Measurements from ENCODE around the gene CD38.
"Not testable (repeated sequence)": the region's sequence is repeated elsewhere in the genome, so short reads cannot be mapped to it uniquely, and the experiment has no call there.

The CD38 gene

DNA sequence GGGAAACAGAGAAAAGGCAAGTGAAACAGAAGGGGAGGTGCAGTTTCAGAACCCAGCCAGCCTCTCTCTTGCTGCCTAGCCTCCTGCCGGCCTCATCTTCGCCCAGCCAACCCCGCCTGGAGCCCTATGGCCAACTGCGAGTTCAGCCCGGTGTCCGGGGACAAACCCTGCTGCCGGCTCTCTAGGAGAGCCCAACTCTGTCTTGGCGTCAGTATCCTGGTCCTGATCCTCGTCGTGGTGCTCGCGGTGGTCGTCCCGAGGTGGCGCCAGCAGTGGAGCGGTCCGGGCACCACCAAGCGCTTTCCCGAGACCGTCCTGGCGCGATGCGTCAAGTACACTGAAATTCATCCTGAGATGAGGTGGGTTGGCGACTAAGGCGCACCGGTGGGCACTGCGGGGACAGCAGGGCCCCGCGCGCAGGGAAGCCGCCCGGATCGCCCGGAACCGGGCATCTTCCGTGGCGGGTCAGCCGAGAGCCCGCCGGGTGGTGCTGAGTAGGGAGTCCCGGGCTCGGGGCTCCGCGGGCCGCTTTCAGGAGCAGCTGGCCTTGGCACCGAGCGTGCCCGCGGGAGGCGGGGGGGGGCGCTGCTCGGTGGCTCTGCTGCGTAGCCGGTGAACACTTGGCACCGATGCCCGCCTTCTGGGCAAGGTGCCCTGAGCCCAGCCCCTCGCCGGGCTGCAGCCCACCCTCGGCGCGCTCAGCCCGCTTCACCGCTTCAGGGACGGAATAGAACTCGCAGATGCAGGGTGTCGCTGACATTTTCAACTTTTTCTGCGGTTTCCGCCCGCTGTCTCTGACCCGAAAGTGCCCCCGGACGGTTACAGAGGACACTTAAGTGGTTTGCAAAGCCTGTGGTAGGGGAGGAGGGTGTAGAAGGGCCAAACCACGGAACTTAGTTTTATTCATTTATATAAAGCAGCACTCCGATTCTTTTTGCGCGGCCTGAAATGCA is at the start of gene CD38:
Gene CD38, plus strand, starts transcription at position 40 of the 953 bp plus-strand sequence. Its CDS starts 87 bp downstream, at position 127.
- no peak for DNase-seq (ENCODE audit: low read depth)

DNA sequence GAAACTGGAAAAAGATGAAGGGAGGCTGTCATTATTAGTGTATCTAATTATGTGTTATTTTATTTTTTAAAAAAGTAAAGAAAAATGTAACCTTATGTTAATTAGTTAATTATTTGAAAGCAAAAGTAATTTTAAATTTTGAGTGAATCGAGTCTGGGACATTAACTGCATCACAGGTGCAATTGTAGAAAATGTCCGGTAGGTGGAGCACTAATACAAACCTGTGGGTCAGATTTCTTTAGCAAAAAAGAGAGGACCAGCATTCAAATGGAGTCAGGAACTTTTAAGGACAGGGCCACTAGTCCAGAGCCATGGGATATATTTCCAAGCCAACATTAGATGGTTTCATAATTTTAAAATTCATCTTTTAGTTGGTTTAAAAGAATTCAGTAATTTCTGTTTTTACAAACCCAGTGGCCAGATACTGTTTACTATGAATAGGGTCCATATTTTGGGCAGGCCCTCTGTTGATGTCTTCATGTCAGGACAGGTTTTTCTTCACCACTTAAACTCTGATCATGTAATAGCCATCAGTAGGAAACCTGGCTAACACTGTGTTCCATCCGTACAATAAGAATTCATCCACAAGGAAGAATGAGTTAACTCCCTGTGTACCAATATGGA is 48.1 kb upstream of the CD38 start:
- DNase-seq (ENCODE audit: low read depth): peak; percentile 23

DNA sequence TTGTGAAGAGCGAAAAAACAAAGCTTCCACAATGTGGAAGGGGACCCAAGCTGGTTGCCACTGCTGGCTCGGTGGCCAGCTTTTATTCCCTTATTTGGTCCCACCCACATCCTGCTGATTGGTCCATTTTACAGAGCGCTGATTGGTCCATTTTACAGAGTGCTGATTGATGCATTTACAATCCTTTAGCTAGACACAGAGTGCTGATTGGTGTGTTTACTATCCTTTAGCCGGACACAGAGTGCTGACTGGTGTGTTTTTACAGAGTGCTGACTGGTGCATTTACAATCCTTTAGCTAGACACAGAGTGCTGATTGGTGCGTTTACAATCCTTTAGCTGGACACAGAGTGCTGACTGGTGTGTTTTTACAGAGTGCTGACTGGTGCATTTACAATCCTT is 45.1 kb upstream of the CD38 start:
- not testable (repeated sequence) for DNase-seq (ENCODE audit: low read depth)

DNA sequence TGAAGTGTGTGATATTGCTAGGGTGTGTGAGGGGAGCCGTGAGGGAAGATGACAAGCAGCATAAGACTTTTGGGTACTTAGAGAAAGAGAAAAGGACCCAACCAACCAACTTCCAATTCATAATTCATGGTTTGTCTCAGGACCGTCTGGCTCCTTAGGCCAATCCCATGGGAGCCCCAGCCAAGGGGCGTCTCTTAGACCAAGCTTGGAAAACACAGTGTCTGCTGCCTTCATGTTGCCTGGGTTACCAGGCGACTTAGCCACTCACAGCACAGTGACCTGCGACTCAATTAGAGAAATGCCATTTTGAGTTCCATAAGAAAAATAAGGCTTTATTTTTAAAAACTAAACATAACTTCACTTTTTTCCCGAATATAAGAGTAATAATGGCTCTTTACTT is 42.6 kb upstream of the CD38 start:
- no peak for DNase-seq (ENCODE audit: low read depth)

DNA sequence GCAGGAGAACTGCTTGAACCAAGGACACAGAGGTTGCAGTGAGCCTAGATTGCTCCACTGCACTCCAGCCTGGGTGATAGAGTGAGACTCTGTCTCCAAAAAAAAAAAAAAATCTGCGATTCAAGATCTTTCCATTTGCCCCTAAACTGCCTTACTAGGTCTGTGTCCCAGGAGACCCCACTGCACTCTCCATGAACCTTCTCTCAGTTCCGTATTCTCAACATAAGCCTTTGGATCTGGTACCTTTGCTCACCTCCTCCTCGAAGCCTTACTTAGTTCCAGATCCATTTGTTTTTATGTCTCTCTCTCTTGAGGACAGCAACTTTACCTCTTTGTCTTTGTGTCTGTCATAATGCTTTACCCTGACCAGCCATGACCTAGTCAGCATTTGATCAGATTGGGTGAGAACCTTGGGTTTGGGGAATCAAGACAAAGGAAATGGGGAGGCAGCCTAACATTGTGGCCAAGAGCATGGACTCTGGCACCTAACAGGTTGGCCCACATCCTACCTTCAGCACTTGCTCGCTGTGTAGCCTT is 41.5 kb upstream of the CD38 start:
- no peak for DNase-seq (ENCODE audit: low read depth)

DNA sequence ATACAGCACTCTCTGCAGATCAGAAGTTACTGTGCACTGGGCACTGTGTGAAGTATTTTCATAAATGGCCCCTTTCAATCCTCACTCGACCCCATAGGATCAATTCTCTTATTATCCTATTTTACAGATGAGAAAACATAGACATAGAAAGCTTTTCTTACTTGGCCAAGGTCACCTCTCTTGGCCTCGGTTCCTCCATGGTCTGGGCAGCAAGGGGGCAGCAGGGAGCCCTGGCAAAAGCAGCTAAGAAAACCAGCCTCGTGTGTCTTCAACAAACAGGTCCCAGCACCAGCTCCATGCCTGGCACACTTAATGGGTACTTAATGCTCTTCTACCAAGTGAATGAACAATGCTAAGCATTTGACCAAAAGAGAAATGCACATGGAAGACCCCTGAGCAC is 40.9 kb upstream of the CD38 start:
- no peak for DNase-seq (ENCODE audit: low read depth)

DNA sequence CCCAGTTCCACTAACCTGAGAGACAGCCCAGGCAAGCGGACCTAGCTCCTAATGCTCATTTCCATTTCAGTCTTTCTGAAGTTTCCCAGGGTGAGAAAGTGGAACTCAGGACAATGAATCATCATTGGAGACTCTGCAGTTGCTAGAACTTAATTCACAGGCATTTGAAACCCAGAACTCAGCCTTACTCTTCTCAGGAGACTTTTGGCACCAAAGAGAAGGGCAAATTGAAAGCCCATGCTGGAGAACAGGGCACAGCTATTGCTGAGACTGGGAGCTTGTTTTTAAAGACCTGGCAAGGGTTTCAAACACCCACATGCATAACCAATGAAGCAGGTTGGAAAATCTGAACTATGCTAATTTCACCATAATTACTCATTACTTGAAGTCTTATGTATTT is 39.3 kb upstream of the CD38 start:
- no peak for DNase-seq (ENCODE audit: low read depth)

DNA sequence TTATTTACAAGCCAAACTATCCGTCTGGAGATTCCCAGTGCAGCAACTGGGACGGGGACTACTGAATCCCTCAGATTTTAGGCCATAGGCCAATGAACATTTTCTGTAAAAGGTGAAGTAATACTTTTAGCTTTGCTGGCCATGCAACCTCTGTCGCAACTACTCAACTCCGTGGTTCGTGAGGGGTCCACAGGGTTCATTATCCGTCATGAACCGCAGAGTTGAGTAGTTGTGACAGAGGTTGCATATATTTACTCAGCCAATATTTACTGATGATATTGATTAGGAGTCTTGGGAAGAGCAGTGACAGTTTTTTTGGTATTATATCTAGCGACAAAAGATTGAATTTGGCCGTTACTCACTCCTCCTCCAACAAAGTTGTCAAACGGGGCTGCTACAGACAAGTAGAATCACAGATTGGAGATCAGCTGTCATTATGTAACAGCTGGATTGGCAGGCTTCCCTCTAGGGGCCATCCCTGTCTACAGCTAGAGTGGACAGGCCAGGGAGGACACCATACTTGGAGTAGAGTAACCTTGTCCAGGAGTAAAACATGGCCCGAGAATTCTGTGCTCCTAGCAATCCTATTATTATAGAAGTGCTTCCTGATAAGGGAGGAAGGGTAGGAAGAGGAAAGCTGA is 37.2 kb upstream of the CD38 start:
- DNase-seq (ENCODE audit: low read depth): no peak

DNA sequence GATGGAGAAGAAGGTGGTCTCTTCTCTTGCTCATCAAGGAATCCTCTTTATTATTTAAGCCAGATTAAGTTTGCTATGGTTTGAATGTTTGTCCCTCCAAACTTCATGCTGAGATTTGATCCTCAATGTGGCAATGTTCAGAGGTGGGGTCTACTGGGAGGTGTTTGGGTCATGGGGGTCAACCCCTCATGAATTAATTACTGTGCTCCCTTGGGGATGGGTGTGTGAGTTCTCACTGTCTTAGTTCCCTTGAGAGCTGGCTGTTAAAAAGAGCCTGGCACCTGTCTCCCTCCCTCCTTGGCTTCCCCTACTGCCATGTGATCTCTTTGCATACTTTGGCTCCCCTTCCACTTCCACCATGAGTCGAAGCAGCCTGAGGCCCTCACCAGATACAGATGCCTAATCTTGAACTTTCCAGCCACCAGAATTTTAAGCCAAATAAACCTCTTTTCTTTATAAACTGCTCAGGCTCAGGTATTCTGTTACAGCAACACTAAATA is 36.0 kb upstream of the CD38 start:
- no peak for DNase-seq (ENCODE audit: low read depth)

DNA sequence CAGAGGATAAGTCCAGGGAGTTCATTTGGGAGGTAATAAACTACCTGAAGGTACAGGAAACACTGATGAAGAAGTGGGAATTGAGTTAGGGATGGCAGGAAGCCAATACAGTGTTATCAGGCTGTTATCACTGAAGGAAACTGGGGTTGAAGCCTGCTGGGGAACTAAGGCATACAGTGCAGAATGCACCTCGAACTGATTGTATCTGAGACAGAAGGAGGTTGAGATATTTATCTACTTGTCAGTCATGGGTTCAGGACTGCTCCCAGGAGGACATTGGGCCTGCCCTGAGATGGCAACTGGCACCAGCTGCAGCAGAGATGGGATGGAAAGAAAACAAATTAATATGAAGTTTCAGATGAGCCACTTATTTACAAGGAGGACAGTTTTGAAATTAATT is 35.5 kb upstream of the CD38 start:
- DNase-seq (ENCODE audit: low read depth): no peak

DNA sequence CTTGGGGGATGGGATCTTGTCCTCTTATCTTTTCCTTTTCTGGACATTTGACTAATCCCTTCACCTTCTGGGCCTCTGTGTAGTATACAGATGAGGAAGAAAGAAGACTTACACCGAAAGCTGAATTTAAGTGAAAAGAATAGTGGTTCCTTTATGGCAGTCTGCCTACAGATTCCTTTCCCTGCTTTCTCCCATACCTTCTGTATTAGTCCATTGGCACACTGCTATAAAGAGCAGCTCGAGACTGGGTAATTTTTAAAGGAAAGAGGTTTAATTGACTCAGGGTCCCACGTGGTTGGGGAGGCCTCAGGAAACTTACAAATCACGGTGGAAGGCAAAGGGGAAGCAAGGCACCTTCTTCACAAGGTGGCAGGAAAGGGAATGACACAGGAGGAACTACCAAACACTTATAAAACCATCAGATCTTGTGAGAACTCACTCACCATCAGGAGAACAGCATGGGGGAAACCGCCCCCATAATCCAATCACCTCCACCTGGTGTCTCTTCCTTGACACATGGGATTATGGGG is 34.0 kb upstream of the CD38 start:
- DNase-seq (ENCODE audit: low read depth): no peak

DNA sequence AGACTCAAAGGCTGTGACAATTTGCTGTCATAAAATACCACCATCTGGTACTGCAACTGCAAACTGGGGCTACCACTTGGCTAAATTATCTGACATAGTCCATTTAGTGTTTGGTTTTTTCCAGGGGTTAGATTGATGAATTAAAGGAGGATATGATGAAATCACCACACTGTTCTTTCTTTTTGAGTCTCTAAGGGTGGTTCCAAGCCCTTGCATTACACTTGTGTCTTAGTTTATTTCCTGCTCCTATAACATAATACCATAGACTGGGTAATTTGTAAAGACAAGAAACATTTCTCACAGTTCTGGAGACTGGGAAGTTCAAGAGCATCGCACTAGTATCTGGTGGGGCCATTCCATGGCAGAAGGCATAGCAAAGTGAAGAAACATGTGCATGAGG is 32.0 kb upstream of the CD38 start:
- no peak for DNase-seq (ENCODE audit: low read depth)

DNA sequence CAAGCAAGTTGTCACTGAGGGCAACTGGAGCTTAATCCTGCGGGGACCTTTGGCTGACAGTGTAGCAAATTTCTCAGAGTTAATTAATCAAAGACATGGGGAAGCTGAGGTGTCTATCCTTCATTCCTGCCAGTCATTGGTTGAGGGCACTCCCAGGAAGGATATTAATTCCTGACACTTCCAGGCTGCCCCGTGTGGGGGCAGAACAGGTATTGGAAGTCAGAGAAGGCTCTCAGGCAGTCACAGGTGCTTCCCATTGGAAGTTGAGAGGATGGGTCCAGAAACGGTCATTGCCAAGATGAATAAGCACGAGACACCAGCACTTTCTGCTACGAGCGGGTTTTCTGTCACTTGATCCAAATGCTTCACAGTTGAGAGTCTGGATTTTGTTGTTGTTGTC is 29.1 kb upstream of the CD38 start:
- no peak for DNase-seq (ENCODE audit: low read depth)

DNA sequence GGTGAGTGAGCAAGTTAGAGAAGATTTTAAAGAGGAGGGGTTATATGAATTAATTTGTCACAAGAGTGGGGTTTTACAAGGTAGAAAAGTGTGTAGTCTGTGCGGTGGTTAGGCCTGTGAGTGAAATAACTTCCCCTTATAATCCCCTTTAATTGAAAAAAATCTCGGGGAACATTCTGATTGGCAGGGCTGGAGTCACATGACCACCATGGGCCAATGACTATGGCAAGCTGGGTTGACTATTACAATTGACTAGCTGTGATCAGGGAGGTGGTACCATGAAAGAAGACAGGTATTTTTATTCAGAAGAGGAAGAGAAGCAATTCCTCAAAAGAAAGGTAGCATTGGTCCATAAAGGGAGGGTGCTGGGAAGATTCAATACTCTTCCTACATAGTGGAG is 27.0 kb upstream of the CD38 start:
- no peak for DNase-seq (ENCODE audit: low read depth)

DNA sequence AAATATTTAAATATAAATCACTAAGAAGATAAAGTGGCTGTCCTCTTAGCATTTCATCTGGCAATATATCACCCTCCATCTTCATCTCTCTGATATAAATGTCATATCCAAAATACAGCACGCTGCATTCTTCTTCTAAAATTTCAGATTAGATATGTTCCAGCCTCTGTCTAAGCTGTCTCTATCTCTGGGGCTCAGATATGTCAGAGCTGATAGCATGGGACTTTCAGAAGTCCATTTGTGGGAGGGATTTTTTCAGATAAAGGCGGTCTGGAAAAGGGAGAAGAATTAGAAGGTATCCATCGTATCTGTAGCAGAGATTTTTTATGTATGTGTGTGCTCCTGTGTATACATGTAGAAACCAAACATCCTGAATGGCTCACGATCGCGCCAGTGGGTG is 25.0 kb upstream of the CD38 start:
- DNase-seq (ENCODE audit: low read depth): no peak

DNA sequence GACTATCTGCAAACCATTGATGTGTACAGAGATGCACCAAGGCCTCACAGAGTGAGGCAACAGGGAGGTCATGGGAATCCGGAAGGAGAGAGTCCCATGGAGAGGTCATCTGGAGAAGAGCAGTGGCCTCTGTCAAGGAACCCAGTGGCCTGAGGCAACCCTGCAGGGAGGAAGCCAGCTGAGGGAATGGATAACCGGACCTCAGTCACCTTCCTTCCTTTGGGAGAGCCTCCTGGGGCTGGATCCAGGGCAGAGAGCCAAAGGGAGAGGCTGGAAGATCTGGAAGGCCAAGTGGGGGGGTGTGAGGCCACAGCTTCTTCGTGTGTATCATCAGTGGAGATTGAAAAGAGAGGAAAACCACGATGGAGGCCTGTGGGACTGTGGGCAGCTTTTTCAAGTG is 24.3 kb upstream of the CD38 start:
- no peak for DNase-seq (ENCODE audit: low read depth)

DNA sequence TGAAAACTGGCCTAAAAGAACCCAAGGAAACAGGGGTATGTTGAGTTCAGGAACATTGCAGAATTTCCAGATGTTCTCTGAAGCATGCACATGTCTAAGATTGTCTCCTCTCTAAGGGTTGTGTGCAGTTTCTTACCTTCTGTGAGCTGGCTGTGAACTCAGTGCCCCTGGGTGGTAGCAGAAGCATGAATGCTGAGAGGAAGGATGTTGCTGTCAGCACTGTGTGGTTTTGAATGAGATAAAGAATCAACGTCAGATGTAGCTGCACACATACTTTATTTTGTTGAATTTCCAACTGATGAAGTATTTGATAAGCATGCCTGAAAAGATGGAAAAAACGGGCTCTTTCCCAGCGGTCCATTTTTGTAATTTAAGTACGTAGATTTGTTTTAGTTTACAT is 23.8 kb upstream of the CD38 start:
- DNase-seq (ENCODE audit: low read depth): no peak

DNA sequence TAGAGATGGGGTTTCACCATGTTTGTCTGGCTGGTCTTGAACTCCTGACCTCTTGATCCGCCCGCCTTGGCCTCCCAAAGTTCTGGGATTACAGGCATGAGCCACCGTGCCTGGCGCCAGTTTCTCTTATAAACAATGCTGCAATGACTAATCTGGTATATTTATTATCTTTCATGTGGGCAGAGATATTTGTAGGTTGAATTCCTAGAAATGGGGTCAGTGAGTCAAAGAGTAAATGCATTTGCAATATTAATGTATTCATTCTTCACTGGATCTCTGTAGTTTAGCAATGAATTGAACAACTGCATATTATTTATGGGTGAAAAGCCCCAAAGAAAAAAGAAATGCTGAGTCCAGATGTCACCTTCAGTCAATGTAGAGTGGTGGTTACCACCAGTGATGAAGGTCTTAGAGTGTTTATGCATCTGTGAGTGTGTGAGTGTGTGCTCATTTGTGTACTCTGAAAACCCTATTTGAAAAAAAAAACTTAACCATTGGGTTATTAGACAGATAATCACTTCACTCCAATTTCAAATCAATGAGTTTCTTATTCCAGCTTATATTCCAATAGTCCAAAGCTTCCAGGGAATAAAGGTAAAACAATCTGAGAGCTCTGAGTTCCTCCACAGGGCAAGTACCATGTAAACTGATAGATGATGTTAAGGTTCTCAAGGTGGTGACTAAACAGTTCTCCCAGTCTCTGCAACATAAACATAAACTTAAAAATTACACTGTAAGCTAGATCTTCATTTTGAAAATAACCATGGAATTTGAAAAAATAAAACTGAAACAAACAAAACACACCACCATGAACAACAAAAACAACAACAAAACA is 22.6 kb upstream of the CD38 start:
- DNase-seq (ENCODE audit: low read depth): no peak

DNA sequence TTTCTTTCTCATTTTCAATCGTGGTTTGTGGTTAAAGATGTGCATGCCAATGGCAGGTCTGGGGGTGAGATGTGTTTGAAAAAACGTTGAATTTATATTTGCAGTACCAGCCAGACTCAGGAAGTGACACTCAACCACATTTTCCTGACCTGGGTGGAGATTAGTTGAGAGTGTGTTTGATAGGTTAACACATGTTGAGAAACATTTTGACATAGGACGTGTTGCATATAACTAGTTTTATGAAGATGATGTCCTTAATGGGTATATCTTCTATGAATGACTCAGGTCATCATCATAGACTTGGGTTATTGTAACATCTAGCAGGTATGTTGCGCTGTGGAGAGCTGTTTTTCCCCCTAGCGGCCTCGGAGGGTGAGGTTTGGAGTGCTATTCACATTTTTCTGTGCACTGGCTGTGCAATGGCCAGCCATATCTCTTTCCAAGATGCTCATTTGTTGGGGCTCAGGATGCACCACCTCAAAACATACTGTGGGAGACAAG is 21.7 kb upstream of the CD38 start:
- no peak for DNase-seq (ENCODE audit: low read depth)

DNA sequence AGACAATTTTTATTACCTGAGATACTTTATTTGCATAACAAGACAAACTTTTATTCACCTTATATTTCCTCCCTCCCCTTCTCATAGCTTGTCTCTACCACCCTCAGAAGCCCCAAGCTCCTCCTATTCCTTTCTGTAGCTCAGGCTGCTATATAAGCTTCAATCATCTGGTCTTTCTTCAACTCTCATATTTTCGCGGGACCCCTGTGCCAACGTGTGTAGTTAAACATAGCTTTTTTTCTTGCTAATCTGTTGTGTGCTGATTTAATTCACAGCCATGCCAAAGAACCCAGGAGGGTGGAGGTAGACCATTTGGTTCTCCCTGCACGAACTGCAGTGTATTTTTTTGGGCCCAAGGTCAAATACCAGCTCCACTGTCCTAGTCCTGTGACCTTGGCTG is 21.1 kb upstream of the CD38 start:
- DNase-seq (ENCODE audit: low read depth): no peak

DNA sequence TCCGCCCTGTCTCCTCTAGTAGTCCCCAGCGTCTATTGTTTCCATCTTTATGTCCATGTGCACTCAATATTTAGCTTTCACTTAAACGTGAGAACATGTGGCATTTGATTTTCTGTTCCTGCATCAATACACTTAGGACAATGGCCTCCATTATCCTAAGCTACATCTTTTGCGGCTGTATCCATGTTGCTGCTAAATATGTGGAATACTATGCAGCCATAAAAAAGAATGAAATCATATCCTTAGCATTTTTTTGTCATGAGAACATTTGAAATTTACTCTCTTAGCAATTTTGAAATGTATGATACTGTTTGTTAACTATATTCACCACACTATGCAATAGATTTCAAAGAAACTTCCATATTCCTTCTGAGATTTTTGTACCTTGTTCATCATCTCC is 19.8 kb upstream of the CD38 start:
- no peak for DNase-seq (ENCODE audit: low read depth)
